GM23248 (cell line): ENCODE data around the gene FSTL1.

ENCODE experiments used
- EZH2 ChIP-seq: fragments of 200-600 bp; sonication (generic); IDR thresholded peaks from 2 replicates; pipeline ENCODE4 v1.6.1; 2018; ENCODE audit warnings: antibody characterized with exemption, mild to moderate bottlenecking; ENCODE audit not compliant: insufficient read depth, poor library complexity, severe bottlenecking
- EZH2phosphoT487 ChIP-seq: fragments of 200-600 bp; sonication (generic); IDR thresholded peaks from 2 replicates; pipeline ENCODE4 v1.6.1; 2018; ENCODE audit warnings: antibody characterized with exemption, moderate library complexity, mild to moderate bottlenecking, low read depth; ENCODE audit not compliant: insufficient read depth

- no peak for TF ChIP-seq EZH2phosphoT487
- no peak for TF ChIP-seq EZH2
Observed at GRCh38 chr3:120423432-120423831, 27.4 kb downstream of the FSTL1 start.
